WTC11 (cell line): ENCODE data around the gene SMARCB1. TPM values are rescaled to one million over a fixed set of nuclear protein-coding genes. Genes with fewer than 3 reads are reported as not detected.

Experiments
- ATAC-seq: fragments of 200-7000 bp; cut with Tn5 transposase; 2 replicates; pipeline ENCODE4 v1.10.0; 2021; ENCODE audit warnings: mild to moderate bottlenecking, moderate library complexity
- CTCF ChIA-PET: fragments of 300-600 bp; sonication (Branson Sonifier 250); formaldehyde crosslinking; loops from one replicate; lab custom pipeline; 2021; ENCODE audit warnings: antibody characterized with exemption; lab: Charles Lee
- POLR2A ChIA-PET: fragments of 350-600 bp; sonication (Branson Sonifier 250); formaldehyde crosslinking; loops from one replicate; lab custom pipeline; 2021; ENCODE audit warnings: antibody characterized with exemption; lab: Charles Lee
- DNase-seq: peaks from one replicate; pipeline ENCODE4 v3.0.0; 2021; ENCODE audit warnings: low spot score
- H3K27ac Mint-ChIP-seq: 2 replicates; pipeline ENCODE4 v1.8.0; 2021; ENCODE audit warnings: mixed read lengths
- H3K27me3 Mint-ChIP-seq: 2 replicates; pipeline ENCODE4 v1.8.0; 2021; ENCODE audit warnings: low read depth, mild to moderate bottlenecking, moderate library complexity, mixed read lengths
- H3K36me3 Mint-ChIP-seq: 2 replicates; pipeline ENCODE4 v1.8.0; 2021; ENCODE audit warnings: mixed read lengths
- H3K4me1 Mint-ChIP-seq: 2 replicates; pipeline ENCODE4 v1.8.0; 2022; ENCODE audit warnings: mixed read lengths
- H3K4me3 Mint-ChIP-seq: 2 replicates; pipeline ENCODE4 v1.8.0; 2021; ENCODE audit warnings: mild to moderate bottlenecking, moderate library complexity, mixed read lengths
- H3K9me3 Mint-ChIP-seq: 2 replicates; pipeline ENCODE4 v1.8.0; 2021; ENCODE audit warnings: mixed read lengths
- AFF4 ChIP-seq: sonication (generic); formaldehyde crosslinking; IDR thresholded peaks from 2 replicates; pipeline ENCODE4 v1.8.1; 2023; ENCODE audit warnings: mild to moderate bottlenecking, missing genetic modification reagents, borderline replicate concordance
- CREM ChIP-seq: sonication (generic); formaldehyde crosslinking; IDR thresholded peaks from 2 replicates; pipeline ENCODE4 v1.8.1; 2022; ENCODE audit warnings: mild to moderate bottlenecking, missing genetic modification reagents, moderate library complexity
- ESRRA ChIP-seq: sonication (generic); formaldehyde crosslinking; IDR thresholded peaks from 2 replicates; pipeline ENCODE4 v1.8.1; 2022; ENCODE audit warnings: mild to moderate bottlenecking, missing genetic modification reagents, borderline replicate concordance
- FOXJ3 ChIP-seq: sonication (generic); formaldehyde crosslinking; IDR thresholded peaks from 2 replicates; pipeline ENCODE4 v1.9.0; 2021; ENCODE audit warnings: missing genetic modification reagents, mild to moderate bottlenecking, borderline replicate concordance
- GTF2I ChIP-seq: fragments of 250-450 bp; sonication (Bioruptor Pico); conservative IDR thresholded peaks from 2 replicates; pipeline ENCODE4 v1.4.0; 2021; ENCODE audit warnings: mild to moderate bottlenecking
- IRF1 ChIP-seq: sonication (generic); formaldehyde crosslinking; IDR thresholded peaks from 2 replicates; pipeline ENCODE4 v1.8.0; 2023; ENCODE audit warnings: missing genetic modification reagents
- KAT7 ChIP-seq: sonication (generic); formaldehyde crosslinking; IDR thresholded peaks from 2 replicates; pipeline ENCODE4 v1.8.1; 2023; ENCODE audit warnings: missing genetic modification reagents, mild to moderate bottlenecking, borderline replicate concordance
- MXD4 ChIP-seq: fragments of 250-450 bp; sonication (Bioruptor Pico); IDR thresholded peaks from 2 replicates; pipeline ENCODE4 v1.8.0; 2021; ENCODE audit warnings: mild to moderate bottlenecking, moderate library complexity, borderline replicate concordance
- NFATC4 ChIP-seq: fragments of 250-450 bp; sonication (Bioruptor Pico); IDR thresholded peaks from 2 replicates; pipeline ENCODE4 v1.9.0; 2021; ENCODE audit warnings: mild to moderate bottlenecking
- NFYB ChIP-seq: sonication (generic); formaldehyde crosslinking; conservative IDR thresholded peaks from 2 replicates; pipeline ENCODE4 v1.8.0; 2022; ENCODE audit warnings: low read depth, missing genetic modification reagents
- NR2C2 ChIP-seq: sonication (generic); formaldehyde crosslinking; IDR thresholded peaks from 2 replicates; pipeline ENCODE4 v1.8.0; 2022; ENCODE audit warnings: mild to moderate bottlenecking, missing genetic modification reagents
- PREB ChIP-seq: sonication (generic); formaldehyde crosslinking; IDR thresholded peaks from 2 replicates; pipeline ENCODE4 v1.8.1; 2022; ENCODE audit warnings: mild to moderate bottlenecking, missing genetic modification reagents, moderate library complexity, borderline replicate concordance
- SOX15 ChIP-seq: fragments of 250-450 bp; sonication (Bioruptor Pico); IDR thresholded peaks from 2 replicates; pipeline ENCODE4 v1.9.0; 2021; ENCODE audit warnings: mild to moderate bottlenecking
- TCF7 ChIP-seq: sonication (generic); formaldehyde crosslinking; IDR thresholded peaks from 2 replicates; pipeline ENCODE4 v1.8.0; 2022; ENCODE audit warnings: mild to moderate bottlenecking, low read depth, missing genetic modification reagents, moderate library complexity
- TEAD1 ChIP-seq: sonication (generic); formaldehyde crosslinking; IDR thresholded peaks from 2 replicates; pipeline ENCODE4 v1.8.0; 2022; ENCODE audit warnings: mild to moderate bottlenecking, missing genetic modification reagents
- ZNF232 ChIP-seq: sonication (generic); formaldehyde crosslinking; IDR thresholded peaks from 2 replicates; pipeline ENCODE4 v1.8.0; 2022; ENCODE audit warnings: mild to moderate bottlenecking, missing genetic modification reagents
- ZNF281 ChIP-seq: sonication (generic); formaldehyde crosslinking; IDR thresholded peaks from 2 replicates; pipeline ENCODE4 v1.8.0; 2023; ENCODE audit warnings: mild to moderate bottlenecking, missing genetic modification reagents
- ZNF317 ChIP-seq: sonication (generic); formaldehyde crosslinking; IDR thresholded peaks from 2 replicates; pipeline ENCODE4 v1.8.1; 2023; ENCODE audit warnings: low read depth, mild to moderate bottlenecking, moderate library complexity, missing genetic modification reagents, borderline replicate concordance
- ZNF416 ChIP-seq: fragments of 250-450 bp; sonication (Bioruptor Pico); IDR thresholded peaks from 2 replicates; pipeline ENCODE4 v1.9.0; 2021; ENCODE audit warnings: mild to moderate bottlenecking, inconsistent platforms
- ZNF423 ChIP-seq: fragments of 250-450 bp; sonication (Bioruptor Pico); IDR thresholded peaks from 2 replicates; pipeline ENCODE4 v2.1.2; 2022; ENCODE audit warnings: mild to moderate bottlenecking, moderate library complexity
- total RNA-seq: library from RNA; stranded (reverse); gene quantifications from 3 replicates; pipeline ENCODE4 v1.2.3, GENCODE V29; 2021

SMARCB1 gene
- total RNA-seq, 1 experiment from 2014 or later, result 135 TPM

GRCh38 chr22:23796461-23796860 lies 9.7 kb downstream of the SMARCB1 start:
- Mint-ChIP-seq H3K36me3 (peaks cover 74% of the 10 kb centered on the region), H3K4me1 (no peaks in the 10 kb centered on the region), H3K9me3 (peaks cover 7% of the 10 kb centered on the region; the same call in 1 of the 2 replicates), H3K4me3 (no peak overlapping the region), H3K27me3 (no peaks in the 10 kb centered on the region), H3K27ac (no peak overlapping the region)
- ChIA-PET CTCF (no interaction called here), POLR2A (no interaction called here)
- ATAC-seq (no peak), DNase-seq (no peak)
- TF ChIP-seq ZNF423 (CRISPR knock-in tag), result no peak
- no peak for TF ChIP-seq ZNF232 (CRISPR knock-in tag)
- TF ChIP-seq GTF2I (CRISPR knock-in tag), result no peak
- no peak for TF ChIP-seq ESRRA (CRISPR knock-in tag)
- TF ChIP-seq FOXJ3, result no peak
- no peak for TF ChIP-seq ZNF281
- TF ChIP-seq NFYB, result no peak
- TF ChIP-seq KAT7, result no peak
- TF ChIP-seq AFF4 (CRISPR knock-in tag), result no peak
- no peak for TF ChIP-seq ZNF317 (CRISPR knock-in tag)
- TF ChIP-seq SOX15 (CRISPR knock-in tag), result no peak
- no peak for TF ChIP-seq NFATC4 (CRISPR knock-in tag)
- TF ChIP-seq MXD4 (CRISPR knock-in tag), result no peak
- TF ChIP-seq ZNF416 (CRISPR knock-in tag), result no peak
- no peak for TF ChIP-seq TEAD1

- peaks cover 6% of the 10 kb centered on the region; the same call in 1 of the 2 replicates for H3K4me1 Mint-ChIP-seq
- H3K27ac Mint-ChIP-seq, result 0 out of 2 replicates have a peak overlapping the region, but pooled peaks have one; percentile 26
- ChIA-PET POLR2A (no interaction called here), CTCF (no interaction called here)
- H3K36me3 Mint-ChIP-seq, result peaks cover 74% of the 10 kb centered on the region
- H3K9me3 Mint-ChIP-seq, result peaks cover 7% of the 10 kb centered on the region; the same call in 1 of the 2 replicates
- TF ChIP-seq TCF7 (CRISPR knock-in tag), result no peak
- no peak for TF ChIP-seq NR2C2 (CRISPR knock-in tag)
- no peak for TF ChIP-seq PREB (CRISPR knock-in tag)
- TF ChIP-seq IRF1, result no peak
- TF ChIP-seq ZNF317 (CRISPR knock-in tag), result no peak
- TF ChIP-seq GTF2I (CRISPR knock-in tag), result no peak
- TF ChIP-seq CREM (CRISPR knock-in tag), result no peak
- no peak for ATAC-seq
- H3K4me3 Mint-ChIP-seq, result no peak overlapping the region
- no peaks in the 10 kb centered on the region for H3K27me3 Mint-ChIP-seq
- no peak for DNase-seq
These were observed 13.8 kb downstream of the SMARCB1 start for GRCh38 chr22:23800297-23801237.
